ENCODE data around the gene TRIM33.
"Not testable (repeated sequence)": the region's sequence is repeated elsewhere in the genome, so short reads cannot be mapped to it uniquely, and the experiment has no call there.

The TRIM33 gene

GRCh38 chr1:114435088-114435715 lies 75.8 kb downstream of the TRIM33 start:
- TF ChIP-seq, protein P1, sequence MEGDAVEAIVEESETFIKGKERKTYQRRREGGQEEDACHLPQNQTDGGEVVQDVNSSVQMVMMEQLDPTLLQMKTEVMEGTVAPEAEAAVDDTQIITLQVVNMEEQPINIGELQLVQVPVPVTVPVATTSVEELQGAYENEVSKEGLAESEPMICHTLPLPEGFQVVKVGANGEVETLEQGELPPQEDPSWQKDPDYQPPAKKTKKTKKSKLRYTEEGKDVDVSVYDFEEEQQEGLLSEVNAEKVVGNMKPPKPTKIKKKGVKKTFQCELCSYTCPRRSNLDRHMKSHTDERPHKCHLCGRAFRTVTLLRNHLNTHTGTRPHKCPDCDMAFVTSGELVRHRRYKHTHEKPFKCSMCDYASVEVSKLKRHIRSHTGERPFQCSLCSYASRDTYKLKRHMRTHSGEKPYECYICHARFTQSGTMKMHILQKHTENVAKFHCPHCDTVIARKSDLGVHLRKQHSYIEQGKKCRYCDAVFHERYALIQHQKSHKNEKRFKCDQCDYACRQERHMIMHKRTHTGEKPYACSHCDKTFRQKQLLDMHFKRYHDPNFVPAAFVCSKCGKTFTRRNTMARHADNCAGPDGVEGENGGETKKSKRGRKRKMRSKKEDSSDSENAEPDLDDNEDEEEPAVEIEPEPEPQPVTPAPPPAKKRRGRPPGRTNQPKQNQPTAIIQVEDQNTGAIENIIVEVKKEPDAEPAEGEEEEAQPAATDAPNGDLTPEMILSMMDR (IDR thresholded peaks at IDR 0.05; ENCODE audit: borderline replicate concordance, insufficient read depth, low read depth, low read length) = no peak
- no peak overlapping the region for H3K4me3 ChIP-seq (ENCODE audit: low read depth, low read length)

DNA sequence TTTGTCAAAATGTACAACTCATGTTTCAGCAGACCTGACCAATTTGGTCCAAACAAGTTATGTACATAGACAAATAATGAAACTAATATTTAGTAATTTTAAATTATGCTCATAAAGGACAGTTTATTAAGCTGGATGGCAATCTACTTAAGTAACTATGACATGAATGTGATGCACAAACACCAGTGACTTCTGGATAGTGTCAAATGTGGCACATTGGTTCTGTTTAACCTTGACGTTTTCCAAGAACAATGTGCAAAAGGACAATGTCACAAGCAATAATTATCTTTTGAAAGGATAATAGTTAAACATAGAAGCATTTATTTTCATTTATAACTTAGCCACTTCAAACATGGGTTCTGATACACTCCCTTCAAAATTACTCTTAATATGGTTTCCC lies 80.0 kb downstream of the TRIM33 start:
- H3K4me3 ChIP-seq (ENCODE audit: low read depth, low read length) = no peak overlapping the region
- TF ChIP-seq, protein P1 (IDR thresholded peaks at IDR 0.05; ENCODE audit: borderline replicate concordance, insufficient read depth, low read depth, low read length) = no peak

DNA sequence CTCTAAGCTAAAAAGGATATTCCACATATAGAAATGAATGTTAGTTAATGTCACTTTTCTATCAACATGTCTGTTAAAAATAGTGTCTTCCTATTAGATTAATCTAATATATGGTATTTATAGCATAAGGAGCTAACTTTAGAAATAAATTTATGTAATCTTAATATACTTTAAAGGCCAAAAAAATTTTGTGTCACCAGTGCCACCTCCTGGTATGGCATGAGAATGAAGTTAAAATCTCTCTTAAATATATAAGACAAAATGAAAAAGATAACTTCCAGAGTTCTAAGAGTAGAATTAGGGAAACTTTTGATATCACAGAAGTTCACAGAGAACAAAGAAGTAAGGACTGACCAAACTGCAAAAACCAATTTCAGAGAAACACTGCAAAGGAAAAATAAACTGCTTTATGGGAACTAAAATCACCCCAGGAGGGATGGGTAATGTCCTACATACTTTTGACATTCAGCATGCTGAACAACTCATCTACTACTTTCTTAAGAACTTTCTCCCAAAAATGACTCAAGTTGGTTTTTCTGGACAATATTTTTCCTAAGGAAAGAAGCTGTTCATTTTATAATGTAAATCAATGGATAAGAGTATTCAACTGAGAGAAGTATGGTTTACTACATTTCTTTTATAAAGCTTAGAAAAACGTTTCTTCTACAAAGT lies 82.8 kb downstream of the TRIM33 start:
- TF ChIP-seq, protein P1 (IDR thresholded peaks at IDR 0.05; ENCODE audit: borderline replicate concordance, insufficient read depth, low read depth, low read length) = no peak
- no peak overlapping the region for H3K4me3 ChIP-seq (ENCODE audit: low read depth, low read length)

- TF ChIP-seq, protein P1 (IDR thresholded peaks at IDR 0.05; ENCODE audit: borderline replicate concordance, insufficient read depth, low read depth, low read length) = no peak
- no peak overlapping the region for H3K4me3 ChIP-seq (ENCODE audit: low read depth, low read length)
Measured at GRCh38 chr1:114427612-114428011, 83.4 kb downstream of the TRIM33 start.

GRCh38 chr1:114423455-114423854 lies 87.5 kb downstream of the TRIM33 start:
- H3K4me3 ChIP-seq (ENCODE audit: low read depth, low read length) = no peak overlapping the region
- TF ChIP-seq, protein P1 (IDR thresholded peaks at IDR 0.05; ENCODE audit: borderline replicate concordance, insufficient read depth, low read depth, low read length) = no peak

DNA sequence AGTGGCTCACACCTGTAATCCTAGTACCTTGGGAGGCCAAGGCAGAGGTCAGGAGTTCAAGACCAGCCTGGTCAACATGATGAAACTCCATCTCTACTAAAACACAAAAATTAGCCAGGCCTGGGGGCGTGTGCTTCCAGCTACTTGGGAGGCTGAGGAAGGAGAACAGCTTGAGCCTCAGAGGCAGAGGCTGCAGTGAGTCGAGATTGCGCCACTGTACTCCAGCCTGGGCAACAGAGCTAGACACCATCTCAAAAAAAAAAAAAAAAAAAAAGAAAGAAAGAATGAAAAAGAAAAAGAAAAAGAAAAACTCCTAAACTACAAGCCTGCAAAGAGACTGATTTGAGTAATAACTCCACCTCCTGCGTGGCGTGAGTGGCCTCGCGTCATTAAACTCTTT lies 92.1 kb downstream of the TRIM33 start:
- not testable (repeated sequence) for H3K4me3 ChIP-seq (ENCODE audit: low read depth, low read length)

DNA sequence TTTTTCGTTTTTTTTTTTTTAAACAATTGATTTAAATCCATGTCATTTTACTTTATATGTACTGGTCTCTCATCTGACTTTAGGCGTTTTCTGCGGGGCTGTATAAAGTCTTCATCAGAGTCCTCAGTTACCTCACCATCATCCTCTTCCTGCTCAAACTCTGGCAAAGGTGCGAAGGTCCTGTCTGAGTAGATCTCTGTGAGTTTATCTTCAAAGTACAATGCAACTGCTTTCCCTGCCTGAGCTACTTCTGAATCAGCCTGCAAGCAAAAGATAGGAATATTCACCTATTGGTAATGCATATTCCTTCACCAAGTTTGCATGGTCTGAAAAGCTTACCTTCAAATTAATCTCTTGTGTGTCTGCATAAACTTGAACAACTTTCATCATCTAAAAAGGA lies 113.4 kb downstream of the TRIM33 start:
- TF ChIP-seq, protein P1 (IDR thresholded peaks at IDR 0.05; ENCODE audit: borderline replicate concordance, insufficient read depth, low read depth, low read length) = no peak
- H3K4me3 ChIP-seq (ENCODE audit: low read depth, low read length) = no peak overlapping the region
